GM12878 (cell line): ENCODE measurements around the gene PRF1. TPM values are rescaled to one million over a fixed set of nuclear protein-coding genes. Genes with fewer than 3 reads are reported as not detected.

Experiments used
- ATAC-seq: fragments of 200-7000 bp; cut with Tn5 transposase; 3 replicates; pipeline ENCODE4 v1.9.1; 2020; ENCODE audit warnings: mild to moderate bottlenecking, moderate library complexity
- BruUV-seq: library from RNA; stranded (reverse); fragments of 400-500 nt; replicated peaks from 2 replicates; lab custom pipeline; 2021; lab: Mats Ljungman, UMichigan
- CTCF ChIA-PET: fragments of 300-600 bp; sonication (Branson Sonifier 250); formaldehyde crosslinking; extraction: SDS; loops from one replicate; lab custom pipeline; 2021; ENCODE audit warnings: inconsistent platforms; lab: Yijun Ruan, JAX
- POLR2A ChIA-PET: fragments of 350-600 bp; formaldehyde crosslinking; extraction: SDS; loops from one replicate; lab custom pipeline; 2021; ENCODE audit warnings: inconsistent platforms; lab: Charles Lee
- RAD21 ChIA-PET: fragments of 300-600 bp; sonication (Branson Sonifier 250); formaldehyde crosslinking; loops from one replicate; lab custom pipeline; 2023; ENCODE audit warnings: antibody characterized with exemption; ENCODE audit not compliant: unreplicated experiment; lab: Charles Lee
- SMC1A ChIA-PET: fragments of 300-600 bp; sonication (Branson Sonifier 250); formaldehyde crosslinking; loops from one replicate; lab custom pipeline; 2023; ENCODE audit not compliant: unreplicated experiment, uncharacterized antibody; lab: Charles Lee
- DNase-seq: peaks from one replicate; pipeline ENCODE4 v3.0.0-alpha.2; 2011; ENCODE audit warnings: low read depth, low spot score
- FAIRE-seq: peaks from 3 replicates; lab custom pipeline; 2011; peaks lifted over from hg19 to GRCh38; lab: Jason Lieb, UNC
- H2AFZ ChIP-seq: 2 replicates; pipeline ENCODE4 v1.6.0; 2011; ENCODE audit warnings: low read depth, low read length, control low read depth; ENCODE audit not compliant: control insufficient read depth
- H3K27ac ChIP-seq: 2 replicates; pipeline ENCODE4 v1.5.1; 2011; ENCODE audit warnings: control low read depth; ENCODE audit not compliant: control insufficient read depth, insufficient read depth
- H3K27me3 ChIP-seq, 2 experiments: replicated peaks in 1 of 2; 2 replicates each; pipeline versions ENCODE4 v1.6.0 to v1.6.1; 2011; ENCODE audit warnings: low read length in 1 of 2; ENCODE audit not compliant: control insufficient read depth in 2 of 2, insufficient read depth in 2 of 2
- H3K36me3 ChIP-seq, 2 experiments: 2 replicates each; pipeline ENCODE4 v1.5.1; 2011; ENCODE audit warnings: low read length in 1 of 2; ENCODE audit not compliant: control insufficient read depth in 2 of 2, insufficient read depth in 2 of 2
- H3K4me1 ChIP-seq: 2 replicates; pipeline ENCODE4 v1.6.1; 2011; ENCODE audit warnings: mild to moderate bottlenecking, low read length, moderate library complexity, mixed read lengths; ENCODE audit not compliant: control insufficient read depth, insufficient read depth
- H3K4me2 ChIP-seq: 2 replicates; pipeline ENCODE4 v1.6.0; 2011; ENCODE audit warnings: control low read depth; ENCODE audit not compliant: control insufficient read depth, insufficient read depth
- H3K4me3 ChIP-seq: fragments of 200-600 bp; sonication (generic); 2 replicates; pipeline ENCODE4 v1.5.1; 2016
- H3K79me2 ChIP-seq: 2 replicates; pipeline ENCODE4 v1.6.0; 2011; ENCODE audit warnings: low read length; ENCODE audit not compliant: control insufficient read depth, insufficient read depth
- H3K9ac ChIP-seq: 2 replicates; pipeline ENCODE4 v1.8.0; 2011; ENCODE audit warnings: low read length, control low read depth, mixed read lengths; ENCODE audit not compliant: control insufficient read depth, insufficient read depth
- H3K9me3 ChIP-seq: replicated peaks from 3 replicates; pipeline ENCODE4 v1.5.1; 2011; ENCODE audit warnings: mild to moderate bottlenecking, low read length; ENCODE audit not compliant: control insufficient read depth, insufficient read depth
- H4K20me1 ChIP-seq: 2 replicates; pipeline ENCODE4 v1.6.0; 2011; ENCODE audit not compliant: control insufficient read depth, insufficient read depth
- CUX1 ChIP-seq: IDR thresholded peaks from 2 replicates; pipeline ENCODE4 v1.6.1; 2012; ENCODE audit warnings: improper control_type of control experiment, low read depth, low read length; ENCODE audit not compliant: insufficient replicate concordance
- E2F8 ChIP-seq: fragments of 450-650 bp; IDR thresholded peaks from 2 replicates; pipeline ENCODE4 v1.6.1; 2018; ENCODE audit warnings: mild to moderate bottlenecking, low read depth, moderate library complexity; ENCODE audit not compliant: partially characterized antibody
- HDAC2 ChIP-seq: fragments of 200-600 bp; sonication (generic); IDR thresholded peaks from 2 replicates; pipeline ENCODE4 v1.6.1; 2017
- IRF3 ChIP-seq: fragments of 450-650 bp; IDR thresholded peaks from 2 replicates; pipeline ENCODE4 v1.6.1; 2014; ENCODE audit warnings: mild to moderate bottlenecking
- NR2F1 ChIP-seq: fragments of 450-650 bp; conservative IDR thresholded peaks from 2 replicates; pipeline ENCODE4 v1.6.1; 2017; ENCODE audit warnings: mild to moderate bottlenecking
- POLR2AphosphoS5 ChIP-seq: IDR thresholded peaks from 2 replicates; pipeline ENCODE4 v1.6.1; 2011; ENCODE audit warnings: mild to moderate bottlenecking, low read length, inconsistent platforms
- SIX5 ChIP-seq: IDR thresholded peaks from 2 replicates; pipeline ENCODE4 v1.6.1; 2011; ENCODE audit warnings: mild to moderate bottlenecking, low read depth, low read length, moderate library complexity; ENCODE audit not compliant: severe bottlenecking
- SMC3 ChIP-seq: IDR thresholded peaks from 2 replicates; pipeline ENCODE4 v1.6.1; 2011; ENCODE audit warnings: low read length, improper control_type of control experiment, borderline replicate concordance
- TCF7 ChIP-seq: IDR thresholded peaks from 2 replicates; pipeline ENCODE4 v1.6.1; 2014; ENCODE audit warnings: antibody characterized with exemption, borderline replicate concordance
- WRNIP1 ChIP-seq: IDR thresholded peaks from 2 replicates; pipeline ENCODE4 v1.6.1; 2011; ENCODE audit warnings: low read depth, low read length, improper control_type of control experiment, borderline replicate concordance
- WGBS: methylation state at CpG from one replicate; pipeline ENCODE4 v1.1.6; 2016; ENCODE audit warnings: low lambda C conversion rate; ENCODE audit not compliant: insufficient replicate concordance, insufficient coverage; ENCODE audit errors: missing lambda C conversion rate; 5-methylcytosine and 5-hydroxymethylcytosine counted together
- in situ Hi-C: fragments of 300-500 bp; cut with MboI; formaldehyde crosslinking; loops from 9 replicates; pipeline ENCODE4 v1.14.3; 2018; ENCODE audit warnings: mixed read lengths
- intact Hi-C: fragments of 100-400 bp; cut with micrococcal nuclease; formaldehyde crosslinking; loops from one replicate; pipeline ENCODE4 v1.14.2; 2022; ENCODE audit not compliant: unreplicated experiment
- polyA plus RNA-seq, 11 experiments: library from polyadenylated mRNA; depleted of rRNA in 4 of 11; unstranded in 6 of 11; stranded (reverse) in 5 of 11; fragments of >200 nt; fragmentation: Nextera tagmentation in 4 of 11; fragmentation: Illumina TruSeq in 1 of 11; extraction: Ambion mirVana in 4 of 11; extraction: Trizol in 1 of 11; gene quantifications; 1 replicate in 1 of 11; 2 replicates in 10 of 11; pipeline versions ENCODE4 v1.2.1 to v1.2.3, GENCODE V29; 2011 to 2016; ENCODE audit warnings: inconsistent platforms in 2 of 11, missing spikeins in 2 of 11, low read depth in 1 of 11
- total RNA-seq, 4 experiments: library from RNA; depleted of rRNA in 3 of 4; stranded (reverse); fragments of >200 nt in 3 of 4; fragmentation: Illumina TruSeq in 1 of 4; extraction: Trizol in 1 of 4; gene quantifications; 2 replicates each; pipeline versions ENCODE4 v1.2.1 to v1.2.3, GENCODE V29; 2013 to 2021
- TF ChIP-seq, protein P1 (sequence below): IDR thresholded peaks from 2 replicates; pipeline ENCODE4 v1.6.1; 2012; ENCODE audit warnings: low read length, inconsistent platforms

The PRF1 gene
- total and polyA plus RNA-seq, 10 of the 15 experiments (the other 5 are each of a cell fraction or from before 2014, with no cell fraction given): 0.84 to 15.7 (median 1.3) TPM

GRCh38 chr10:70552586-70552985 lies 50.0 kb downstream of the PRF1 start (continued):
- TF ChIP-seq, protein P1, sequence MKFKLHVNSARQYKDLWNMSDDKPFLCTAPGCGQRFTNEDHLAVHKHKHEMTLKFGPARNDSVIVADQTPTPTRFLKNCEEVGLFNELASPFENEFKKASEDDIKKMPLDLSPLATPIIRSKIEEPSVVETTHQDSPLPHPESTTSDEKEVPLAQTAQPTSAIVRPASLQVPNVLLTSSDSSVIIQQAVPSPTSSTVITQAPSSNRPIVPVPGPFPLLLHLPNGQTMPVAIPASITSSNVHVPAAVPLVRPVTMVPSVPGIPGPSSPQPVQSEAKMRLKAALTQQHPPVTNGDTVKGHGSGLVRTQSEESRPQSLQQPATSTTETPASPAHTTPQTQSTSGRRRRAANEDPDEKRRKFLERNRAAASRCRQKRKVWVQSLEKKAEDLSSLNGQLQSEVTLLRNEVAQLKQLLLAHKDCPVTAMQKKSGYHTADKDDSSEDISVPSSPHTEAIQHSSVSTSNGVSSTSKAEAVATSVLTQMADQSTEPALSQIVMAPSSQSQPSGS: no peak
- TF ChIP-seq NR2F1: no peak
- TF ChIP-seq, all 136 proteins: peak for 0

DNA sequence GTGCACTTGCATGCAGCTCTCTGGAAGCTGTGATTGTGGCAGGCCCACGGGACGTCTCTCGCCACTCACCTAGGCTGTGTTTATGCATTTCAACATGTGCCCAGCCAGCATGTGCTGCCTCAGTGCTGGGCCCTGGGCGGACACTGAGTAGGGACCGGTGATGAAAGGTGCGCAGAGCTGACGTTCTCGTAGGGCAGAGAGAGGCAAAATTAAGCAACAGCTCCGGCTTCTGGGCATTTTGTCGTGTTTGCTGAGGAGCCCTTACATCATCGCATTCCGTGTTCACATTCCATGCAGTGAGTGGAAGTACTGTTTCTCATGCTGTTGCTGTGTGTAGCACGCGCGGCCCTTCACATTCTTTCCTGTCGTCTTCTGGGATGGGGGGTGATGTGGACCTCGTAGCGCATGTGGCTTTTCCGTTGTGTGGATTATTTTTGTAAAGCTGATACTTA lies 50.5 kb downstream of the PRF1 start:
- no peaks in the 10 kb centered on the region for H3K79me2 ChIP-seq
- CTCF ChIA-PET: interaction anchor here (0.9 to 6.7 kb wide), 9 partner anchors 28 to 335 kb away, joined by 3 to 87 read pairs (median 5); no protein-coding TSS in a partner anchor
- no peaks in the 10 kb centered on the region for H3K4me1 ChIP-seq
- BruUV-seq: no TSS peak
- H3K27me3 ChIP-seq: no peaks in the 10 kb centered on the region
- intact Hi-C loops: loop anchor here (2.0 kb wide), 1 partner anchor 263 kb away; the partner anchor contains the start of gene SGPL1
- peaks cover 0 to 3% of the 10 kb centered on the region in 2 experiments; a peak in 2 of 4 replicates for H3K36me3 ChIP-seq
- SMC1A ChIA-PET: interaction anchor here (0.7 to 4.5 kb wide), 4 partner anchors 10 to 207 kb away, joined by 3 to 45 read pairs (median 4); no protein-coding TSS in a partner anchor
- FAIRE-seq (no peak), ATAC-seq (no peak), DNase-seq (no peak)
- H3K9ac ChIP-seq: no peak overlapping the region
- no peak overlapping the region for H3K4me3 ChIP-seq
- RAD21 ChIA-PET: interaction anchor here (0.9 to 2.6 kb wide), 4 partner anchors 24 to 207 kb away, joined by 3 to 11 read pairs (median 5); no protein-coding TSS in a partner anchor
- POLR2A ChIA-PET: no interaction called here
- no peaks in the 10 kb centered on the region for H4K20me1 ChIP-seq
- in situ Hi-C loops: loop anchor here (5.0 kb wide), 1 partner anchor 330 kb away; no protein-coding TSS in a partner anchor
- no peak overlapping the region for H3K4me2 ChIP-seq
- no peak overlapping the region for H3K27ac ChIP-seq
- H2AFZ ChIP-seq: no peak overlapping the region
- WGBS: 88% methylated on average over 19 of the region's 19 CpGs
- H3K9me3 ChIP-seq: no peaks in the 10 kb centered on the region
- TF ChIP-seq E2F8 (no peak), HDAC2 (no peak), TCF7 (no peak), POLR2AphosphoS5 (no peak), WRNIP1 (no peak), CUX1 (no peak), SIX5 (no peak), SMC3 (no peak), IRF3 (no peak)
